ENCODE data around the gene FSTL3. TPM values are rescaled to one million over a fixed set of nuclear protein-coding genes. Genes with fewer than 3 reads are reported as not detected.

Gene FSTL3
- total RNA-seq, 1 experiment from 2014 or later = 6.8 TPM

DNA sequence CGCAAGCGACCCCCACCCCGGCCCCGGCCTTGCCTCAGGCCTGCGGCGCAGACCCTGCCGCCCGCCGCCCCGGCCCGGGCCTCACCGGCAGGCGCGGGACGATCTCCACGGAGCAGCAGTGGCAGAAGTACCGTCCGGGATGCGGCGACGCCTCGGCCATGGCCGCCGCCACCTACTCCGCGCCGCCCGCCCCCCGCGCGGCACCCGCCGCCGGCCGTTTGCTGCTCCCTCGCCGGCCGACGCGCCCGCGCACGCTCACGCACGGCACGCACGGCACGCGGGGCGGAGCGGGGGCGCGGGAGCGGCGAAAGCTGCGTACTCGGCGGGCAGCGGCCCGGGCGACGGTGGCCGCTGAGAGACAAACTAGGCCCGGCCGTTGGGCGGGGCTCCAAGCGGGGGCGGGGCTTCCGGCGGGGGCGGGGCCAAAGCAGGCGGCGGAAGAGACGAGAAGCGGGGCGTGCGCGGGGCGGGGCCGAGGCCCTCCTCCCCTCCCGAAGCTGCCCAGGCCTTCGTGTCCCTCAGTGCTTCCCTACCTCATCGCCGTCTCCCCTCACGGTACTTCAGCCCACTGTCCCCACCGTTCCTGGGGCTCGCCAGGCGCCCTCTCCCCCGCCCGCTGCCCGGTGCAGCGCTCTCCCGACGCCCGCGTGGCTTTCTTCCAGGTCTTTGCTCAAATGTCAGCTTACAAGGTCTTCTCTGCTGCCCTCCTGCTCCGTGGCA, 13.1 kb upstream of the FSTL3 start, which contains the start of gene RNF126:
TSS of gene RNF126 (minus strand) at position 253 of the 720 bp plus-strand sequence. CDS start at position 160, 93 bp downstream.
- H2BK12ac ChIP-seq (ENCODE audit: insufficient read length, low read depth, low read length) = no peak within 1 kb of the TSS
- no peak within 1 kb of the TSS for H2BK20ac ChIP-seq (ENCODE audit: low read depth, low read length, poor library complexity, severe bottlenecking)
- H4K91ac ChIP-seq (ENCODE audit: insufficient read length, low read depth, low read length) = no peak within 1 kb of the TSS
- no peak within 1 kb of the TSS for H3K56ac ChIP-seq (ENCODE audit: insufficient read length, low read depth, low read length)
- no peaks in the 10 kb centered on the region for H3K9me3 ChIP-seq (ENCODE audit: control insufficient read depth, low read depth, low read length)
- no peak within 1 kb of the TSS for H3K4ac ChIP-seq (ENCODE audit: low read depth, low read length)
- peak; percentile 91 for DNase-seq
- no peaks in the 10 kb centered on the region for H3K27me3 ChIP-seq (ENCODE audit: insufficient read depth, low read length)
- Mint-ChIP-seq H3K36me3 (ENCODE audit: insufficient read depth in 1 of 3, low read depth in 3 of 3) (peaks cover 0 to 2% (median 0%) of the 10 kb centered on the region in 3 experiments; a peak in 3 of 7 replicates), H3K9me3 (peaks cover 4 to 10% of the 10 kb centered on the region in 2 experiments; a peak in 3 of 5 replicates), H3K27me3 (ENCODE audit: low read depth) (peaks cover 19% of the 10 kb centered on the region), H3K4me3 (peak within 1 kb of the TSS; percentile 76 to 85), H3K27ac (peak within 1 kb of the TSS in 1 of 3 experiments; percentile 53; a peak in 1 of 7 replicates), H3K4me1 (peaks cover 13 to 18% of the 10 kb centered on the region in 2 experiments)
- no peak within 1 kb of the TSS for H2BK120ac ChIP-seq (ENCODE audit: low read depth, low read length, poor library complexity, severe bottlenecking)
- H3K23me2 ChIP-seq (ENCODE audit: insufficient read length, low read depth, low read length, poor library complexity, severe bottlenecking) = peaks cover 7% of the 10 kb centered on the region
- H3K9ac ChIP-seq (ENCODE audit: extremely low read depth, insufficient read length, low read length) = peak within 1 kb of the TSS; percentile 73
- no peak within 1 kb of the TSS for H3K18ac ChIP-seq (ENCODE audit: insufficient read length, low read depth, low read length)
- H3K4me2 ChIP-seq (ENCODE audit: insufficient read depth, insufficient read length, low read length) = peak within 1 kb of the TSS; percentile 69
- H2AK5ac ChIP-seq (ENCODE audit: insufficient read length, low read length) = no peak within 1 kb of the TSS
- H3K23ac ChIP-seq (ENCODE audit: insufficient read length, low read depth, low read length) = no peak within 1 kb of the TSS
- H3T11ph ChIP-seq (ENCODE audit: low read length) = no peak within 1 kb of the TSS
- H2AFZ ChIP-seq (ENCODE audit: low read length) = no peak within 1 kb of the TSS
- WGBS (ENCODE audit: extremely low coverage, insufficient read length, low lambda C conversion rate) = no CpG with 5 or more reads among the region's 97 CpGs
- no peak within 1 kb of the TSS for H2BK5ac ChIP-seq (ENCODE audit: insufficient read length, low read length)
- H3K14ac ChIP-seq (ENCODE audit: insufficient read depth, low read length) = peak within 1 kb of the TSS; percentile 71
- no peak within 1 kb of the TSS for H2BK15ac ChIP-seq (ENCODE audit: low read depth, low read length)
- peaks cover 44% of the 10 kb centered on the region; the same call in 1 of the 2 replicates for H3K79me2 ChIP-seq (ENCODE audit: insufficient read depth, low read length)
- H4K8ac ChIP-seq (replicated peaks; ENCODE audit: insufficient read length, low read depth, low read length) = no peak within 1 kb of the TSS
- no peak within 1 kb of the TSS for H4K5ac ChIP-seq (ENCODE audit: insufficient read length, low read depth, low read length)
- no peaks in the 10 kb centered on the region; the same call in 1 of the 2 replicates for H3K4me1 ChIP-seq (ENCODE audit: insufficient read depth, low read length)
- no peak for TF ChIP-seq CTCF (conservative IDR thresholded peaks at IDR 0.05)
- H4K20me1 ChIP-seq (ENCODE audit: control insufficient read depth, insufficient read depth, insufficient read length) = peaks cover 6% of the 10 kb centered on the region
- H3K27ac ChIP-seq (ENCODE audit: insufficient read length, low read depth, low read length) = no peak within 1 kb of the TSS
- peaks cover 2% of the 10 kb centered on the region for H3K79me1 ChIP-seq (ENCODE audit: insufficient read depth, low read depth, low read length, poor library complexity, severe bottlenecking)

Data from H9 (cell line).